Thyroid gland (tissue), 4 donors: Measurements from ENCODE around the gene FGF11.

Source experiments
- POLR2A ChIP-seq, 2 donors: fragments of 450-650 bp; IDR thresholded peaks; one replicate each; pipeline ENCODE4 v1.6.1; 2017; ENCODE audit warnings: antibody characterized with exemption in 2 of 2, mild to moderate bottlenecking in 2 of 2, moderate library complexity in 1 of 2
- TF ChIP-seq, protein P1 (sequence below), 6 experiments: fragments of 200-600 bp in 3 of 6; fragments of 450-650 bp in 3 of 6; sonication (generic) in 3 of 6; IDR thresholded peaks; one replicate each; pipeline ENCODE4 v1.5.1; 2016 to 2019; ENCODE audit warnings: antibody characterized with exemption in 6 of 6, mild to moderate bottlenecking in 2 of 6, inconsistent platforms in 1 of 6, moderate library complexity in 1 of 6

GRCh38 chr17:7479213-7480088, 40.1 kb downstream of the FGF11 start, which contains the start of gene ZBTB4:
- TF ChIP-seq, protein P1, sequence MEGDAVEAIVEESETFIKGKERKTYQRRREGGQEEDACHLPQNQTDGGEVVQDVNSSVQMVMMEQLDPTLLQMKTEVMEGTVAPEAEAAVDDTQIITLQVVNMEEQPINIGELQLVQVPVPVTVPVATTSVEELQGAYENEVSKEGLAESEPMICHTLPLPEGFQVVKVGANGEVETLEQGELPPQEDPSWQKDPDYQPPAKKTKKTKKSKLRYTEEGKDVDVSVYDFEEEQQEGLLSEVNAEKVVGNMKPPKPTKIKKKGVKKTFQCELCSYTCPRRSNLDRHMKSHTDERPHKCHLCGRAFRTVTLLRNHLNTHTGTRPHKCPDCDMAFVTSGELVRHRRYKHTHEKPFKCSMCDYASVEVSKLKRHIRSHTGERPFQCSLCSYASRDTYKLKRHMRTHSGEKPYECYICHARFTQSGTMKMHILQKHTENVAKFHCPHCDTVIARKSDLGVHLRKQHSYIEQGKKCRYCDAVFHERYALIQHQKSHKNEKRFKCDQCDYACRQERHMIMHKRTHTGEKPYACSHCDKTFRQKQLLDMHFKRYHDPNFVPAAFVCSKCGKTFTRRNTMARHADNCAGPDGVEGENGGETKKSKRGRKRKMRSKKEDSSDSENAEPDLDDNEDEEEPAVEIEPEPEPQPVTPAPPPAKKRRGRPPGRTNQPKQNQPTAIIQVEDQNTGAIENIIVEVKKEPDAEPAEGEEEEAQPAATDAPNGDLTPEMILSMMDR (IDR thresholded peaks at IDR 0.05): no peak
- TF ChIP-seq POLR2A (IDR thresholded peaks at IDR 0.05): peak in 1 of 2 donors; percentile 72
